BJ (cell line): Measurements from ENCODE around the gene SOX9. TPM values are rescaled to one million over a fixed set of nuclear protein-coding genes. Genes with fewer than 3 reads are reported as not detected.

Experiments used
- CTCF ChIA-PET: fragments of 350-600 bp; formaldehyde crosslinking; extraction: SDS; loops from one replicate; lab custom pipeline; 2021; ENCODE audit warnings: antibody characterized with exemption, inconsistent platforms; lab: Yijun Ruan, JAX
- POLR2A ChIA-PET: fragments of 300-600 bp; sonication (Branson Sonifier 250); formaldehyde crosslinking; extraction: SDS; loops from one replicate; lab custom pipeline; 2021; ENCODE audit warnings: antibody characterized with exemption; lab: Charles Lee
- DNase-seq: peaks from one replicate; pipeline ENCODE4 v3.0.0-alpha.2; 2011; ENCODE audit warnings: low read depth
- H3K27me3 ChIP-seq: 2 replicates; pipeline ENCODE4 v1.6.0; 2011; ENCODE audit warnings: low read length; ENCODE audit not compliant: control insufficient read depth, insufficient read depth
- H3K36me3 ChIP-seq: 2 replicates; pipeline ENCODE4 v1.5.1; 2011; ENCODE audit warnings: low read length; ENCODE audit not compliant: control insufficient read depth, insufficient read depth
- H3K4me3 ChIP-seq: 2 replicates; pipeline ENCODE4 v1.5.1; 2011; ENCODE audit warnings: low read depth, mild to moderate bottlenecking, control low read depth, low read length
- CTCF ChIP-seq: IDR thresholded peaks from 2 replicates; pipeline ENCODE4 v1.5.1; 2011; ENCODE audit warnings: low read depth, mild to moderate bottlenecking, control low read depth, inconsistent platforms, low read length, moderate library complexity; ENCODE audit not compliant: insufficient read depth
- polyA plus RNA-seq: library from polyadenylated mRNA; depleted of rRNA; stranded (reverse); fragments of >200 nt; gene quantifications from 2 replicates; pipeline ENCODE4 v1.2.3, GENCODE V29; 2011

Gene SOX9
- polyA plus RNA-seq, 1 experiment, result 0.54 TPM

DNA sequence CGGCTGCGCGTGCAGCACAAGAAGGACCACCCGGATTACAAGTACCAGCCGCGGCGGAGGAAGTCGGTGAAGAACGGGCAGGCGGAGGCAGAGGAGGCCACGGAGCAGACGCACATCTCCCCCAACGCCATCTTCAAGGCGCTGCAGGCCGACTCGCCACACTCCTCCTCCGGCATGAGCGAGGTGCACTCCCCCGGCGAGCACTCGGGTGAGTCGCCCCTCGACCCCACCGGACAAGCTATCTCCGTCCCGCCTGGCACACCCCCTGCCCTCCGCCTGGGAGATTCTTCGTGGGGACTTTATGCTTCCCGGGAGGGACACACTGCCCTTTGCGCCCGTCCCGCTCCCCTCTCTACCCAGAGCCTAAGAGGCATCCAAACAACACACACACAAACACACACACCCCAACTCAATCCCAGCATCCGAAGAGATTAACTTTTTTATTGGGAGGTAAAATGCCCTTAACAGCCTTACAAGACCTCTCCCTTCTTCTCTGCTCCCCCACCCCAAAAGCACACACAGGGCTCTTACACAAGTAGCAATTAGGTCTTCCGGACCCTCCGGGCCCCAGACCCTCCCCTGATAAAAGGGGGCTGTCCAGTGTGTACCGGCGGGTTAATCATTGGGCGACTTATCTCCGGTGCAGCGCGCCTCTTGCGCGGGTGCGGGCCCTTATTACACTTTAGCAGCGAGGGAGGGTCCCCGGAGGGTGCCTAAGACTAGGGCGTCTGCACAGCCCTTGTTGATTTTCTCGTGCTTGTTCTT lies 2.1 kb downstream of the SOX9 start:
- no peak for TF ChIP-seq CTCF
- no peak for DNase-seq
- ChIA-PET POLR2A (no interaction called here), CTCF (interaction anchor here (2.9 kb wide), 1 partner anchor 416 kb away, joined by 11 read pairs; no protein-coding TSS in a partner anchor)
- Histone ChIP-seq H3K27me3 (peaks cover 11% of the 10 kb centered on the region), H3K4me3 (peak overlapping the region; percentile 71), H3K36me3 (no peaks in the 10 kb centered on the region; the same call in 1 of the 2 replicates)

DNA sequence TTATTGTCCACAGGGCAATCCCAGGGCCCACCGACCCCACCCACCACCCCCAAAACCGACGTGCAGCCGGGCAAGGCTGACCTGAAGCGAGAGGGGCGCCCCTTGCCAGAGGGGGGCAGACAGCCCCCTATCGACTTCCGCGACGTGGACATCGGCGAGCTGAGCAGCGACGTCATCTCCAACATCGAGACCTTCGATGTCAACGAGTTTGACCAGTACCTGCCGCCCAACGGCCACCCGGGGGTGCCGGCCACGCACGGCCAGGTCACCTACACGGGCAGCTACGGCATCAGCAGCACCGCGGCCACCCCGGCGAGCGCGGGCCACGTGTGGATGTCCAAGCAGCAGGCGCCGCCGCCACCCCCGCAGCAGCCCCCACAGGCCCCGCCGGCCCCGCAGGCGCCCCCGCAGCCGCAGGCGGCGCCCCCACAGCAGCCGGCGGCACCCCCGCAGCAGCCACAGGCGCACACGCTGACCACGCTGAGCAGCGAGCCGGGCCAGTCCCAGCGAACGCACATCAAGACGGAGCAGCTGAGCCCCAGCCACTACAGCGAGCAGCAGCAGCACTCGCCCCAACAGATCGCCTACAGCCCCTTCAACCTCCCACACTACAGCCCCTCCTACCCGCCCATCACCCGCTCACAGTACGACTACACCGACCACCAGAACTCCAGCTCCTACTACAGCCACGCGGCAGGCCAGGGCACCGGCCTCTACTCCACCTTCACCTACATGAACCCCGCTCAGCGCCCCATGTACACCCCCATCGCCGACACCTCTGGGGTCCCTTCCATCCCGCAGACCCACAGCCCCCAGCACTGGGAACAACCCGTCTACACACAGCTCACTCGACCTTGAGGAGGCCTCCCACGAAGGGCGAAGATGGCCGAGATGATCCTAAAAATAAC lies 3.0 kb downstream of the SOX9 start:
- Histone ChIP-seq H3K4me3 (peak overlapping the region; percentile 71), H3K36me3 (no peaks in the 10 kb centered on the region; the same call in 1 of the 2 replicates), H3K27me3 (peaks cover 5% of the 10 kb centered on the region; the same call in 1 of the 2 replicates)
- CTCF ChIA-PET, result interaction anchor here (1.2 kb wide), 1 partner anchor 419 kb away, joined by 3 read pairs; no protein-coding TSS in a partner anchor
- POLR2A ChIA-PET, result no interaction called here
- no peak for TF ChIP-seq CTCF
- DNase-seq, result no peak

DNA sequence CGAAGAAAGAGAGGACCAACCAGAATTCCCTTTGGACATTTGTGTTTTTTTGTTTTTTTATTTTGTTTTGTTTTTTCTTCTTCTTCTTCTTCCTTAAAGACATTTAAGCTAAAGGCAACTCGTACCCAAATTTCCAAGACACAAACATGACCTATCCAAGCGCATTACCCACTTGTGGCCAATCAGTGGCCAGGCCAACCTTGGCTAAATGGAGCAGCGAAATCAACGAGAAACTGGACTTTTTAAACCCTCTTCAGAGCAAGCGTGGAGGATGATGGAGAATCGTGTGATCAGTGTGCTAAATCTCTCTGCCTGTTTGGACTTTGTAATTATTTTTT lies 3.6 kb downstream of the SOX9 start:
- POLR2A ChIA-PET, result no interaction called here
- no peak for DNase-seq
- no peak for TF ChIP-seq CTCF
- no peaks in the 10 kb centered on the region; the same call in 1 of the 2 replicates for H3K36me3 ChIP-seq
- CTCF ChIA-PET, result interaction anchor here (1.2 kb wide), 1 partner anchor 418 kb away, joined by 3 read pairs; no protein-coding TSS in a partner anchor
- no peak overlapping the region for H3K4me3 ChIP-seq
- H3K27me3 ChIP-seq, result peaks cover 5% of the 10 kb centered on the region; the same call in 1 of the 2 replicates

DNA sequence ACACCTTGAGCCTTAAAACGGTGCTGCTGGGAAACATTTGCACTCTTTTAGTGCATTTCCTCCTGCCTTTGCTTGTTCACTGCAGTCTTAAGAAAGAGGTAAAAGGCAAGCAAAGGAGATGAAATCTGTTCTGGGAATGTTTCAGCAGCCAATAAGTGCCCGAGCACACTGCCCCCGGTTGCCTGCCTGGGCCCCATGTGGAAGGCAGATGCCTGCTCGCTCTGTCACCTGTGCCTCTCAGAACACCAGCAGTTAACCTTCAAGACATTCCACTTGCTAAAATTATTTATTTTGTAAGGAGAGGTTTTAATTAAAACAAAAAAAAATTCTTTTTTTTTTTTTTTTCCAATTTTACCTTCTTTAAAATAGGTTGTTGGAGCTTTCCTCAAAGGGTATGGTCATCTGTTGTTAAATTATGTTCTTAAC lies 4.4 kb downstream of the SOX9 start:
- DNase-seq, result no peak
- CTCF ChIA-PET, result interaction anchor here (1.2 kb wide), 1 partner anchor 417 kb away, joined by 3 read pairs; no protein-coding TSS in a partner anchor
- no peaks in the 10 kb centered on the region; the same call in 1 of the 2 replicates for H3K36me3 ChIP-seq
- H3K27me3 ChIP-seq, result no peaks in the 10 kb centered on the region
- POLR2A ChIA-PET, result no interaction called here
- H3K4me3 ChIP-seq, result no peak overlapping the region
- TF ChIP-seq CTCF, result no peak

- Histone ChIP-seq H3K4me3 (no peak overlapping the region), H3K36me3 (no peaks in the 10 kb centered on the region; the same call in 1 of the 2 replicates), H3K27me3 (no peaks in the 10 kb centered on the region)
- TF ChIP-seq CTCF, result no peak
- CTCF ChIA-PET, result no interaction called here
- POLR2A ChIA-PET, result no interaction called here
- DNase-seq, result no peak
Measured at GRCh38 chr17:72125742-72126141, 4.9 kb downstream of the SOX9 start.
